Measurements from ENCODE around the gene NPIPB2.

DNA sequence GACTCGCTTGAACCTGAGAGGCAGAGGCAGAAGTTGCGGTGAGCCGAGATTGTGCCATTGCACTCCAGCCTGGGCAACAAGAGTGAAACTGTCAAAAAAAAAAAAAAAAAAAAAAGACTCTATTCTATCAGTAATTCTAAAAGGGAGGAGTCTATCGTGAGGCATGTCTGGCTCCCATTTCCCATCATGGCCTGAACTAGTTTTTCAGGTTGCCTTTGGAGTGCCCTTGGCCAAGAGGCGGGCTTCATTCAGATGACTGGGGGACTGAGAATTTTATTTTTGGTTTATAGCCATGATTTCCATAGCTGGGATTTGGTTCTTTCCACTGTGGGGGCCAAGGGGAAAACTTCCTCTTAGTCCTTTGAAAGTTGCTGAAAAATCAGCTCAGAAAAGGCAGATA, 31.2 kb upstream of the NPIPB2 start:
- TF ChIP-seq, protein P1, sequence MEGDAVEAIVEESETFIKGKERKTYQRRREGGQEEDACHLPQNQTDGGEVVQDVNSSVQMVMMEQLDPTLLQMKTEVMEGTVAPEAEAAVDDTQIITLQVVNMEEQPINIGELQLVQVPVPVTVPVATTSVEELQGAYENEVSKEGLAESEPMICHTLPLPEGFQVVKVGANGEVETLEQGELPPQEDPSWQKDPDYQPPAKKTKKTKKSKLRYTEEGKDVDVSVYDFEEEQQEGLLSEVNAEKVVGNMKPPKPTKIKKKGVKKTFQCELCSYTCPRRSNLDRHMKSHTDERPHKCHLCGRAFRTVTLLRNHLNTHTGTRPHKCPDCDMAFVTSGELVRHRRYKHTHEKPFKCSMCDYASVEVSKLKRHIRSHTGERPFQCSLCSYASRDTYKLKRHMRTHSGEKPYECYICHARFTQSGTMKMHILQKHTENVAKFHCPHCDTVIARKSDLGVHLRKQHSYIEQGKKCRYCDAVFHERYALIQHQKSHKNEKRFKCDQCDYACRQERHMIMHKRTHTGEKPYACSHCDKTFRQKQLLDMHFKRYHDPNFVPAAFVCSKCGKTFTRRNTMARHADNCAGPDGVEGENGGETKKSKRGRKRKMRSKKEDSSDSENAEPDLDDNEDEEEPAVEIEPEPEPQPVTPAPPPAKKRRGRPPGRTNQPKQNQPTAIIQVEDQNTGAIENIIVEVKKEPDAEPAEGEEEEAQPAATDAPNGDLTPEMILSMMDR (IDR thresholded peaks at IDR 0.05) = no peak
- TF ChIP-seq POLR2A (IDR thresholded peaks at IDR 0.05) (no peak), EP300 (IDR thresholded peaks at IDR 0.05; ENCODE audit: low read depth) (no peak), POLR2AphosphoS5 (IDR thresholded peaks at IDR 0.05) (no peak)
